HCT116 (cell line): ENCODE results near the gene SEC14L3. TPM values are rescaled to one million over a fixed set of nuclear protein-coding genes. Genes with fewer than 3 reads are reported as not detected.

Experiments
- ATAC-seq: fragments of 200-7000 bp; cut with Tn5 transposase; 2 replicates; pipeline ENCODE4 v1.9.1; 2020; ENCODE audit warnings: mild to moderate bottlenecking, moderate library complexity
- BruUV-seq: library from RNA; stranded (reverse); fragments of 400-500 nt; replicated peaks from 2 replicates; lab custom pipeline; 2021; lab: Mats Ljungman, UMichigan
- CTCF ChIA-PET: fragments of 300-600 bp; sonication (Branson Sonifier 250); formaldehyde crosslinking; loops from one replicate; lab custom pipeline; 2021; ENCODE audit warnings: antibody characterized with exemption; lab: Charles Lee
- POLR2A ChIA-PET: fragments of 300-600, 350-600 bp; sonication (Branson Sonifier 250); formaldehyde crosslinking; loops from one replicate; lab custom pipeline; 2021; ENCODE audit warnings: antibody characterized with exemption; lab: Charles Lee
- RAD21 ChIA-PET, 2 experiments: fragments of 300-600 bp; sonication (Branson Sonifier 250); formaldehyde crosslinking; loops; one replicate each; lab custom pipeline; 2023; ENCODE audit warnings: low total read pairs in 2 of 2; ENCODE audit not compliant: uncharacterized antibody in 2 of 2, unreplicated experiment in 2 of 2, low non-redundant PET in 1 of 2; lab: Charles Lee
- DNase-seq: peaks from one replicate; pipeline ENCODE4 v3.0.0-alpha.2; 2010; ENCODE audit warnings: low read depth, low spot score
- H2AFZ ChIP-seq: fragments of 200-600 bp; shearing (Covaris generic), sonication (generic); 2 replicates; pipeline ENCODE4 v1.6.1; 2017; ENCODE audit warnings: low read depth, mixed run types, mixed read lengths, antibody characterized with exemption, low read length; ENCODE audit not compliant: poor library complexity, severe bottlenecking
- H3K27ac ChIP-seq: 2 replicates; pipeline ENCODE4 v1.5.1; 2012; ENCODE audit warnings: low read depth, low read length
- H3K27me3 ChIP-seq: fragments of 200-600 bp; sonication (generic); 2 replicates; pipeline ENCODE4 v1.6.1; 2016; ENCODE audit warnings: mixed run types, low read length, mixed read lengths; ENCODE audit not compliant: insufficient read depth
- H3K36me3 ChIP-seq, 2 experiments: fragments of 200-500 bp in 1 of 2; fragments of 200-600 bp in 1 of 2; sonication (Bioruptor generic) in 1 of 2; sonication (generic) in 1 of 2; 2 replicates each; pipeline versions ENCODE4 v1.5.1 to v1.6.1; 2014 to 2016; ENCODE audit warnings: low read length in 2 of 2, inconsistent platforms in 1 of 2, mixed read lengths in 1 of 2, mixed run types in 1 of 2; ENCODE audit not compliant: insufficient read depth in 2 of 2, control insufficient read depth in 1 of 2
- H3K4me1 ChIP-seq, 2 experiments: fragments of 200-600 bp in 1 of 2; sonication (generic) in 1 of 2; 2 replicates each; pipeline versions ENCODE4 v1.5.1 to v1.6.1; 2012 to 2017; ENCODE audit warnings: low read length in 2 of 2, inconsistent platforms in 1 of 2, mild to moderate bottlenecking in 1 of 2, mixed read lengths in 1 of 2, mixed run types in 1 of 2, moderate library complexity in 1 of 2; ENCODE audit not compliant: insufficient read depth in 2 of 2, control insufficient read depth in 1 of 2
- H3K4me2 ChIP-seq: fragments of 200-600 bp; sonication (generic); 2 replicates; pipeline ENCODE4 v1.6.1; 2017; ENCODE audit warnings: mixed run types, low read length, mixed read lengths
- H3K4me3 ChIP-seq, 2 experiments: fragments of 200-600 bp in 1 of 2; sonication (generic) in 1 of 2; replicated peaks in 1 of 2; 2 replicates each; pipeline ENCODE4 v1.5.1; 2011 to 2016; ENCODE audit warnings: low read length in 2 of 2, control low read depth in 1 of 2, low read depth in 1 of 2, mild to moderate bottlenecking in 1 of 2, mixed read lengths in 1 of 2, mixed run types in 1 of 2
- H3K79me2 ChIP-seq: fragments of 200-600 bp; sonication (generic); 2 replicates; pipeline ENCODE4 v1.6.1; 2017; ENCODE audit warnings: mild to moderate bottlenecking, mixed run types, low read length, moderate library complexity, mixed read lengths; ENCODE audit not compliant: insufficient read depth
- H3K9ac ChIP-seq: fragments of 200-600 bp; sonication (generic); 2 replicates; pipeline ENCODE4 v1.6.1; 2016; ENCODE audit warnings: low read length, mixed read lengths
- H3K9me2 ChIP-seq: fragments of 200-600 bp; sonication (generic), shearing (Covaris generic); 2 replicates; pipeline ENCODE4 v1.6.1; 2017; ENCODE audit warnings: mixed run types, mild to moderate bottlenecking, moderate library complexity; ENCODE audit not compliant: insufficient read depth
- H3K9me3 ChIP-seq, 2 experiments: fragments of 200-500 bp in 1 of 2; fragments of 200-600 bp in 1 of 2; sonication (Bioruptor generic) in 1 of 2; sonication (generic) in 1 of 2; 2 replicates each; pipeline ENCODE4 v1.6.1; 2014 to 2017; ENCODE audit warnings: low read length in 2 of 2, mixed read lengths in 2 of 2, inconsistent platforms in 1 of 2, low read depth in 1 of 2, mild to moderate bottlenecking in 1 of 2, mixed run types in 1 of 2, moderate library complexity in 1 of 2; ENCODE audit not compliant: control insufficient read depth in 1 of 2, insufficient read depth in 1 of 2
- H4K20me1 ChIP-seq: fragments of 200-600 bp; sonication (generic), shearing (Covaris generic); 2 replicates; pipeline ENCODE4 v1.6.1; 2017; ENCODE audit warnings: mixed run types, mild to moderate bottlenecking, moderate library complexity; ENCODE audit not compliant: insufficient read depth
- CBX3 ChIP-seq: IDR thresholded peaks from 2 replicates; pipeline ENCODE4 v1.6.1; 2012; ENCODE audit warnings: low read depth
- CTCF ChIP-seq, 3 experiments: fragments of 200-600 bp in 1 of 3; sonication (generic) in 1 of 3; IDR thresholded peaks in 2 of 3; conservative IDR thresholded peaks in 1 of 3; 2 replicates each; pipeline ENCODE4 v1.5.1; 2012 to 2017; ENCODE audit warnings: low read depth in 2 of 3, low read length in 2 of 3, antibody characterized with exemption in 1 of 3, borderline replicate concordance in 1 of 3, control low read depth in 1 of 3, mild to moderate bottlenecking in 1 of 3, mixed read lengths in 1 of 3, mixed run types in 1 of 3, moderate library complexity in 1 of 3; ENCODE audit not compliant: insufficient read depth in 1 of 3
- EGR1 ChIP-seq: IDR thresholded peaks from 2 replicates; pipeline ENCODE4 v1.6.1; 2012; ENCODE audit warnings: low read depth
- ELF1 ChIP-seq: IDR thresholded peaks from 2 replicates; pipeline ENCODE4 v1.6.1; 2012; ENCODE audit warnings: low read depth, borderline replicate concordance
- EZH2phosphoT487 ChIP-seq: fragments of 200-600 bp; IDR thresholded peaks from 2 replicates; pipeline ENCODE4 v1.6.1; 2018; ENCODE audit warnings: antibody characterized with exemption, borderline replicate concordance
- FOSL1 ChIP-seq: IDR thresholded peaks from 2 replicates; pipeline ENCODE4 v1.6.1; 2012; ENCODE audit warnings: low read depth
- MAX ChIP-seq: IDR thresholded peaks from 2 replicates; pipeline ENCODE4 v1.6.1; 2012
- POLR2AphosphoS5 ChIP-seq: IDR thresholded peaks from 2 replicates; pipeline ENCODE4 v1.6.1; 2011; ENCODE audit warnings: mild to moderate bottlenecking, low read depth, low read length, moderate library complexity
- RAD21 ChIP-seq: IDR thresholded peaks from 2 replicates; pipeline ENCODE4 v1.6.1; 2012; ENCODE audit warnings: low read depth, mild to moderate bottlenecking
- REST ChIP-seq: IDR thresholded peaks from 2 replicates; pipeline ENCODE4 v1.6.1; 2012; ENCODE audit warnings: low read depth
- SIN3A ChIP-seq: IDR thresholded peaks from 2 replicates; pipeline ENCODE4 v1.6.1; 2012; ENCODE audit warnings: low read depth
- SP1 ChIP-seq: IDR thresholded peaks from 2 replicates; pipeline ENCODE4 v1.6.1; 2012; ENCODE audit warnings: low read depth
- SRF ChIP-seq: IDR thresholded peaks from 2 replicates; pipeline ENCODE4 v1.6.1; 2012; ENCODE audit warnings: low read depth
- TCF7L2 ChIP-seq: IDR thresholded peaks from 2 replicates; pipeline ENCODE4 v1.7.0; 2011; ENCODE audit warnings: borderline replicate concordance, inconsistent platforms; ENCODE audit not compliant: insufficient read depth, insufficient read length; ENCODE audit errors: extremely low read depth
- YY1 ChIP-seq: IDR thresholded peaks from 2 replicates; pipeline ENCODE4 v1.6.1; 2011; ENCODE audit warnings: low read length, low read depth, moderate library complexity, mild to moderate bottlenecking; ENCODE audit not compliant: insufficient replicate concordance; ENCODE audit errors: extremely low read depth
- ZFX ChIP-seq: fragments of 450-650 bp; IDR thresholded peaks from 2 replicates; pipeline ENCODE4 v1.6.1; 2017
- ZNF274 ChIP-seq: fragments of 200-500 bp; sonication (Bioruptor generic); IDR thresholded peaks from 2 replicates; pipeline ENCODE4 v1.6.1; 2014; ENCODE audit warnings: mild to moderate bottlenecking, low read depth, low read length, inconsistent platforms
- intact Hi-C: fragments of 100-400 bp; cut with micrococcal nuclease; formaldehyde crosslinking; loops from 2 replicates; pipeline ENCODE4 v1.10.0; 2022
- total RNA-seq: library from RNA; stranded (reverse); gene quantifications from one replicate; pipeline ENCODE4 v1.2.1, GENCODE V29; 2021; ENCODE audit not compliant: unreplicated experiment

Gene SEC14L3
- total RNA-seq, 1 experiment from 2014 or later: not detected

GRCh38 chr22:30483169-30483568 lies 11.4 kb upstream of the SEC14L3 start:
- CTCF ChIA-PET: no interaction called here
- TF ChIP-seq SIN3A (no peak), TCF7L2 (no peak)
- Histone ChIP-seq H3K9ac (no peak overlapping the region), H3K4me2 (no peak overlapping the region), H3K27ac (no peak overlapping the region), H3K4me1 (peaks cover 0 to 7% of the 10 kb centered on the region in 2 experiments; a peak in 2 of 4 replicates), H3K9me3 (no peaks in the 10 kb centered on the region), H3K9me2 (no peaks in the 10 kb centered on the region), H3K79me2 (no peaks in the 10 kb centered on the region), H3K27me3 (no peaks in the 10 kb centered on the region), H4K20me1 (no peaks in the 10 kb centered on the region), H3K36me3 (no peaks in the 10 kb centered on the region), H3K4me3 (no peak overlapping the region), H2AFZ (no peak overlapping the region)
- no TSS peak for BruUV-seq
- ATAC-seq (no peak), DNase-seq (no peak)
- POLR2A ChIA-PET: no interaction called here
- RAD21 ChIA-PET: no interaction called here
- intact Hi-C loops: no loop called here

- H3K27me3 ChIP-seq: no peaks in the 10 kb centered on the region
- H3K9me2 ChIP-seq: no peaks in the 10 kb centered on the region
- no peak overlapping the region for H3K4me2 ChIP-seq
- H3K9me3 ChIP-seq: no peaks in the 10 kb centered on the region
- peaks cover 0 to 7% of the 10 kb centered on the region in 2 experiments; a peak in 2 of 4 replicates for H3K4me1 ChIP-seq
- ChIA-PET POLR2A (no interaction called here), RAD21 (no interaction called here), CTCF (no interaction called here)
- intact Hi-C loops: no loop called here
- H3K4me3 ChIP-seq: no peak overlapping the region
- no peaks in the 10 kb centered on the region for H3K79me2 ChIP-seq
- no TSS peak for BruUV-seq
- H3K9ac ChIP-seq: no peak overlapping the region
- no peak overlapping the region for H3K27ac ChIP-seq
- no peak for DNase-seq
- no peaks in the 10 kb centered on the region for H3K36me3 ChIP-seq
- no peak overlapping the region for H2AFZ ChIP-seq
- ATAC-seq: no peak
- H4K20me1 ChIP-seq: no peaks in the 10 kb centered on the region
- TF ChIP-seq CTCF (IDR thresholded peaks at IDR 0.05 in 2 of 3, conservative IDR thresholded peaks at IDR 0.05 in 1 of 3; ENCODE audit: borderline replicate concordance in 1 of 3, insufficient read depth in 1 of 3, low read depth in 2 of 3, low read length in 2 of 3) (no peak), FOSL1 (no peak), MAX (no peak), ELF1 (no peak), ZFX (no peak), SIN3A (no peak), EZH2phosphoT487 (no peak), POLR2AphosphoS5 (no peak), SRF (no peak), REST (no peak), YY1 (no peak), SP1 (no peak), CBX3 (no peak), ZNF274 (no peak), TCF7L2 (no peak), RAD21 (no peak), EGR1 (no peak)
Observed at GRCh38 chr22:30481711-30482110, 9.9 kb upstream of the SEC14L3 start.
